Neural progenitor cell (in vitro differentiated cells): ENCODE data around the gene TBC1D26.
"Not testable (repeated sequence)": the region's sequence is repeated elsewhere in the genome, so short reads cannot be mapped to it uniquely, and the experiment has no call there.

ENCODE experiments used
- EZH2 ChIP-seq: fragments of 200-600 bp; sonication (generic); IDR thresholded peaks from 2 replicates; pipeline ENCODE4 v1.6.1; 2017; ENCODE audit warnings: antibody characterized with exemption, mild to moderate bottlenecking, moderate library complexity
- TF ChIP-seq, protein P1 (sequence below): fragments of 200-600 bp; sonication (generic); IDR thresholded peaks from 2 replicates; pipeline ENCODE4 v1.5.1; 2017; ENCODE audit warnings: antibody characterized with exemption, mild to moderate bottlenecking

- TF ChIP-seq, protein P1, sequence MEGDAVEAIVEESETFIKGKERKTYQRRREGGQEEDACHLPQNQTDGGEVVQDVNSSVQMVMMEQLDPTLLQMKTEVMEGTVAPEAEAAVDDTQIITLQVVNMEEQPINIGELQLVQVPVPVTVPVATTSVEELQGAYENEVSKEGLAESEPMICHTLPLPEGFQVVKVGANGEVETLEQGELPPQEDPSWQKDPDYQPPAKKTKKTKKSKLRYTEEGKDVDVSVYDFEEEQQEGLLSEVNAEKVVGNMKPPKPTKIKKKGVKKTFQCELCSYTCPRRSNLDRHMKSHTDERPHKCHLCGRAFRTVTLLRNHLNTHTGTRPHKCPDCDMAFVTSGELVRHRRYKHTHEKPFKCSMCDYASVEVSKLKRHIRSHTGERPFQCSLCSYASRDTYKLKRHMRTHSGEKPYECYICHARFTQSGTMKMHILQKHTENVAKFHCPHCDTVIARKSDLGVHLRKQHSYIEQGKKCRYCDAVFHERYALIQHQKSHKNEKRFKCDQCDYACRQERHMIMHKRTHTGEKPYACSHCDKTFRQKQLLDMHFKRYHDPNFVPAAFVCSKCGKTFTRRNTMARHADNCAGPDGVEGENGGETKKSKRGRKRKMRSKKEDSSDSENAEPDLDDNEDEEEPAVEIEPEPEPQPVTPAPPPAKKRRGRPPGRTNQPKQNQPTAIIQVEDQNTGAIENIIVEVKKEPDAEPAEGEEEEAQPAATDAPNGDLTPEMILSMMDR, result not testable (repeated sequence)
- TF ChIP-seq EZH2, result not testable (repeated sequence)
These were observed 56.3 kb downstream of the TBC1D26 start for GRCh38 chr17:15788365-15788764.
